Daoy (cell line): ENCODE data around the gene NELL1. TPM values are rescaled to one million over a fixed set of nuclear protein-coding genes. Genes with fewer than 3 reads are reported as not detected.

Experiments
- DNase-seq: peaks from one replicate; pipeline ENCODE4 v3.0.0-alpha.2; 2015; ENCODE audit warnings: low read depth
- total RNA-seq: library from RNA; depleted of rRNA; stranded (reverse); fragments of >200 nt; shearing (Covaris generic); gene quantifications from 2 replicates; pipeline ENCODE4 v1.2.3, GENCODE V29; 2014

NELL1 gene
- total RNA-seq, 1 experiment from 2014 or later = not detected

DNA sequence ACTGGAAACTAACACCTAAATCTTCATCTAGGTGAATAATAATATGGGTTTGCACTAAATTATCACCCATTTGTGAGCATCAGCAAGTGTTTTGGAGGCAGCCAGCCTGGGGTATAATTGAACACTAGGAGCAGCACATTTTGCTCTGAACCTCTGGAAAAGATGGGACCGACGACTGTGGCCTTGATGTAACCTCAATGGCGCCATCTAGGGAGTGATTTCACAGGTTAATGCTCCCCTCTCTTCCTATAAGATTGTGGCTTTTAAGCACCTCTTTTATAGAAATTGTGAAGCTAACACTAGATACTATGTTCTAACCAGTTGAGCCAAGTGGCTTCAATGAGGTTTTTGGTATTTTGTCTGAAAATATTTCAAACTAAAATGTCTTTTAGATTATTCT is 203.7 kb downstream of the NELL1 start:
- DNase-seq = no peak

DNA sequence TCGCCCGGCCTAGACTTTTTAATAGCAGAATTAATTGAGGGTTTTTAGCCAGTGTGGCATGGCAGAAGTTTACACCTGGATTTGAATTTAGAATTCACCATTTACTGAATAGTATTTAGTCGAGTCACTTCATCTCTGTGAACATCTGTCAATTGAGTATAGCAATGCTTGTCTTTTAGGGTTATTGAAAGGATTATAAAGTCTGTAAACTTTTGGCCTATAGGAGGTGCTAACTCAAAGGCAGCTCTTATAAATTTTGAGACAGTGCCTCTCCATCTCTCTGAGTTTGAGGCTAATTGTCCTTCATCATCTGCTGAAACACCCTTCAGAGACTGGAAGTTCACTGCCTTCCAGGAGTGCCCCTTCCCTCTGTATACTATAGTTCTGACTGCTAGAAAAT is 205.0 kb downstream of the NELL1 start:
- DNase-seq = no peak

DNA sequence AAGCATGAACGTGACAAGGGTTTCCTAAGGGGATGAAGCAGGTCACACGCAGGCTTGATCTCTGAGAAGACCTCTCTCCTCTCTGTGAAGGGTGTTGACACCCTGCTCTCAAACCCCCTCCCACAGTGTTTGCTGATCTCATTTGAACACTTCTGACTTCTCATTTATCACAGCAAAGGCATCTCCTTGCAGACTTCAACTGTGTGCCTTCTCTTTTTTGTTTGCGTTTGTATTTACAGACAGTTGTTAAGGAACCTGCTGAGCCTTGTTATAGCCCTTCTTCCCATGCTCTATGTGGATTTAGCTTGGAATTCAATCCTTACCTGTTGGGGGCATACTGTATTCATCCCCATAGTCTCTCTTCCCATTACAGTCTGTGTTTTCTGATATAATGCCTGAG is 206.5 kb downstream of the NELL1 start:
- no peak for DNase-seq

DNA sequence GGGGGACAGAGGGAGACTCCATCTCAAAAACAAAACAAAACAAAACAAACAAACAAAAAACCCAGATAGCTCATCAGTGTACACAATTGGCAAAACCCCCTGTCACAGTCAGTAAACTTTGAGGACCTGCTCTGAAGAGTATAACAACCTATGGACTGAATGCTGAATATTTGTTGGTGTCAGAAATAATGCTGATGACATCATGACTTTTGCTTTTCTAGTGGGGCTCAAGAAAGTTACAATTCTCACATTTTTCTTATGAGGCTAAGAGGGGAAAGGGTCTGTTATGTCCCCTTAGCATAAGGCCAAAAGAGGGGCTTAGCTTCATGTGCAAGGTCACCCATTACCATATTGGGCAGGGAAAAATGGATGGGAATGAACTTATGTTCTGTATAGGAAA is 207.4 kb downstream of the NELL1 start:
- no peak for DNase-seq

DNA sequence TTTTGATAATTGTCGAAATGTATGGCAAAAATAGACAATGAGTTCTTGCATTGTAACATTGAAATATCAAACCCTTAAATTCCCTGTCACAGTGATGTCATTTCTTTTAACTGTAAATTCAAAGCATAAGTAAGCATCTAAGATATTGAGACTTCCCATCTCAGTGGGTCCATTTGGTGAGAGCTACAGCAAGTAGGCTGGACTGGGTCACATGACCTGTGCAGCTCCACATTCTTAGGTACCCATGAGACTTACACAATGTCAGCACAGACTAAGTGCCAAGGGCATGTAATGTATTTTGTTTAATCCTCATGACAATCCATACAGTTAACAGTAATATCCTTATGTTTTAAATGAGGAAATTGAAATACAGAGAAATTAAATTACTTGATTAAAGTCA is 210.7 kb downstream of the NELL1 start:
- DNase-seq = no peak

DNA sequence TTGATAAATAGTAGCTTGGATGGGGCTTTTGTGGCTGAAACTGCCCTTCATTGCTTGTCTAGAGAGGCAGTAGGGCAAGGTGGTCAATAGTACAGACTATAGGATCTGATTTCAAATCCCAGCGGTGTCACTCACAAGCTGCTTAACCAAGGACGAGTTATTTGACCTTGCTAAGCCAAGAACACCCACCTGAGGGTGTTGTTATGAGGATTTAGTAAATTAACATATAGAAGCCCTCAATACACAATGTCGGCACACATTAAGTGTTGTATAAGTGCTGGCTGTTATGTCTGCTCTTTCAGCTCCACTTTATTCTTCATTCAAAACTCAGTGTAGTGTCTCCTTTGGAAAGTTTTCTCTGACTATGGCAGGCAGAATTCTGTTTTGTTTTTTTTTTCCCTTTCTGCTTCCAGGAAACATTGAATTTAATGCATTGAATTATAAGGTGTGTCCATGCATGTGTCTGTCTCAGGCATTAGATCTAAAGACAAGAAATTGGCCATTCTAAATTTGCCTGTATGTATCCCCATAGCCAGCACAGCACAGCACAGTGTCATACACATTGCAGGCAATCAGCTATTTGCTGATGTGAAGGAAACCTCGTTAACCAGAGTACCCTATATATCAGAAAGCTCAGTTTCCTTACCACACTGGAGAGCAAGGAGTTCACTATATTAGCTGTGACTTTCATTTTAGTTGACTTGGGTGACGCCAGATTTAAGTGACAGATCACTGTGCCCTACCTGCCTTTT is 212.1 kb downstream of the NELL1 start:
- DNase-seq = no peak

DNA sequence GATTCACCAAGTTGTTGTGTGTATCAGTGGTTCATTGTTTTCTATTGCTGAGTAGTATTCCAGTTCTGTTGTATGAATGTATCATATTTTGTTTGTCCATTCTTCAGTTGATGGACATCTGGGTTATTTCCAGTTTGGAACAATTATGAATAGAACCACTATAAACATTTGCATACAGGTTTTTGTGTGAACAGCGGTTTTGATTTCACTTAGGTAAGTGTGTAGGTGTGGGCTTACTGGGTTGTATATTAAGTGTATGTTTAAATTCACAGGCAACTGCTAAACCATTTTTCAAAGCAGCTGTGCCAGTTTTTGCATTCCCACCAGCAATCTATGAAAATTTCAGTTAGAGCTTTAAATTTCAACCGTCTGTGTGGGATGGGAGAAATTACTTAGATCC is 217.8 kb downstream of the NELL1 start:
- DNase-seq = no peak

DNA sequence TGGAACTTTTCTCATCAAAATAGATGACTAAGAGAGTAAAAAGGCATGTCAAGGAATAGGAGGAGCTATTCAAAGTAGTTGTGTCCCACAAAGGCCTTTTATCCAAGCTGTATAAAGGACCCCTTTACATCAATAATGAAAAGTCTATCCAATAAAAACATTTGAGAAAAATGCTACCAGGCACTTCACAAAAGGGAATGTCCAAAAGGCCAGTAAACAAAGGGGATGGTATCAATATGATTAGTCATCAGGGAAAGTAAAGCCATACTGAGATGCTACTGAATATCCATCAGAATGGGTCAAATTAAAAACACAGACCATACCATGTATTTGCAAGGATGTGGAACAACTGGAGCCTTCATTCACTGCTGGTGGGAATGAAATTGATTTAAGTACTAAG is 224.9 kb downstream of the NELL1 start:
- no peak for DNase-seq

DNA sequence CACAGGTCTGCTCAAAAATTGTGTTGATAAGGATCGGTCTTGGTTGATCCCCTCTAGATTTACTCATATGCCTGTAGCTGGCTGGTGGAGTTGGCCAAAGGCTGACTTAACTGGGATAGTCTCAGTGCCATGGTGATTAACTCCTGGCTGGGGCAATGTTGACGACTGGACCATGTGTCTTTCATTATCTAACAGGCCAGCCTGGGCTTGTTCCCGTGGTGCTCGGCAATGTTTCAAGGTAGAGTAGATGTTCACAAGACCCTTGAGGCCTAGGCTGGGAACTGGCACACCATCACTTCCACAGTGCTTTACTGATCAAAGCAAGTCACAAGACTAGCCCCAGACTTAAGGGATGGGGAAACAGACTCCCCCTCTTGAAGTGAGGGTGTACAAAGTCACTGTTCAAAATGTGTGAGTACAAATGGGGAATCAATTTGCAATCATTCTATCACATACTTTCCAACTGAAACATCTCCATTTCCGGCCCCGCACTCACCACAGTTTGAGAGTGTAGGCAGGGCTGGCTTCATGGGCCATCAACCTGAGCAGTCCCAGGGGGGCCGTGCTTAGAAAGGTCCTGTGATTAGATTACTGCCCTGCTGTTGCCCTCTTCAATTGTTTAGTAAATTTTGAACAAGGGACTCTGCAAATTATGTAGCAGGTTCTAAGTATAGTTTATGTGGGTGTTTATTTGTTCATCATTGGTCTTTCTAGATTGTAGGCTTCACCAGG is 240.8 kb downstream of the NELL1 start:
- no peak for DNase-seq

DNA sequence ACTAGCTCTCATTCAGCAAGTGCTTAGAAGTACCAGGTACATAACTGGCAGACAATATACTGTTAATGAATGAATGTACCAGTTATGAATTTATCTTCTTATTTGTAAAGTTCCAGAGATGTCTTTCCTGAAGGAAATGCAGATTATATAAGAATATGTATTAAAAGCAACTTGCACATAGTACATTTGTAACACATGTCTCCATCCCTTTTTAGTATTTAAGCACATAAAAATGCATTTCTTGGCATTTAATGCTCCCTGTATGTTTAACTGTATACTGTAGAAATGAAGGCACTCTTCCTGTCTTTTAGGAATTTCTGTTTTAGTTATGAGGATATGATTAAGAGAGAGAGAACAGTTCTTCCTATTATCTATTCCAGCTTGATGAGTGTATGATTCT is 241.3 kb downstream of the NELL1 start:
- DNase-seq = no peak

DNA sequence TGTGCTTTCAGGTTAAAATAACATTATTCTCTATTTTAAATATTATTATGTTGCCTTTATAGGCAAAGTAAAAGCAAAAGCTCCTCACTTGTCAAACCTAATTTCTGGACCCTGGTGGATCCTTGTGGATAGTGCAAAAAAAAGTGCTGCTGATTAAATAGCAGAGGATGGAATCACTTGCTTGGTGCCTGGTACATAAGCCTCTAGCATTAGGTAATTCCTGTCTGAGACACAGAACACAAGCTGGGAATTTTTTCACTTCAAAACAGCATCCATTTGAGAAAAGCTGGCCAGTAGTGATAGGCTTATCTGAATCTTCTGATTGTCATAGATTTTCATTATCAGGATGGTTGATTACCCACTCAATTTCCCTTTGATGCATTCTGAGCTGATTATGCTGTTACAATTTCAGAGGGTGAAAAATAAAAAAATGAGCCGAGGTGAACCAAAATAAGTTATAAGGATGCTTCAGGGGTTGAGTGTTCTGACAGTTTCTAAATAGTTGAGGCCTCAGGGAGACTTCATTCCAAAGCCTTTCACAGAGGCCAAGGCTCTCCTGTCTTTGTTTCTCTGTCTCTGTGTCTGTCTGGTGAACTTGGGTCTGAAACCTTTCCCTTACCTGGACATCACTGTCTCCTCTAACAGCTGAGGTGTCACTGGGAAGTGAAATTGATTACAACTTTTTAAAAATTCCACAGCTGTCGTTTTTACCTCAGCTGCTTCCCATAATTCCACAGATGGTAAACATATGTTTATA is 242.9 kb downstream of the NELL1 start:
- no peak for DNase-seq

DNA sequence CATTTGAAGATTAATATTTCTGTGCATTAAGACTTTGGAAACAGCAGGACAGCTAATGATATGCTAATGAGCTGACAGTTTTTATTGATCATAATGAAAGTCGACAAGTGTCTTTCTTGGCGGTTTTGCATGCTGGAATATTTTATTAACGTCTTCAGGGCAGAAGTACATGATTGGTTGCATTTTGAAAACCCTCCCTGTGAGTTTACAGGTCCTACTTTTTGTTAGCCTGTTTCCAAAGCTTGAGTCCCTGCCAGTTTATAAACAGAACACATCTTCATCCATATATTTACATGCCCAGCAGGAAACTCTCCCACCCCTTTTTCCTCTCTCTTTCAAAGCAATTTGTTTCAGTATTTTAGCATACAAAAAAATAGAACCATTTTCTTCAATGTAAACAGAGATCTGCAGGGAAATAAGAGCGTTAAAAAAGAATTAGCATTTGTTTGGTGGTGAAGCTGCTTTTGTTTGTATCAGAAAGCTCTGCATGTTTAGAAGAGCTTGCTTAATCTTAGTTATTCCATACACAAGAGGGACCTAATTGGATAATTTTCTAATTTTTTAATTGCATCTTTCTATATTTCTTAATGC is 243.6 kb downstream of the NELL1 start:
- DNase-seq = no peak

DNA sequence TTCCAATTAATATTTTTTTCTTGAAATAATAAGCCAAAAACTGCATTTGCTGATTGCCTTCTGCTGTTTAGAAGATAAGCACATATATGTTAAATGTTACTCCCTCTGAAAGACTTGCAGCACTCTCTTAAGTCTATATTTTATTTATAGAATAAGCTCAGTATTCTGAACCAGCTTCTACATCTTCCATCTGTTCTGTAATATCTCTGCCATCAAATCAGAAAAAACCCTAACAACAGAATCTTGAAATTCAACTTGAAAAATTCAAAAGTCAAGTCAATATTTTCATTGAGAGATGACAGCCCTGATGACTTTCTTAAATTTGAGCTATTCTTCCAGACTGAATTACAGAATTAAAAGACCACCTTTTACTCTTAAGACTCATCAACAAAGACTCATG is 247.9 kb downstream of the NELL1 start:
- DNase-seq = no peak

DNA sequence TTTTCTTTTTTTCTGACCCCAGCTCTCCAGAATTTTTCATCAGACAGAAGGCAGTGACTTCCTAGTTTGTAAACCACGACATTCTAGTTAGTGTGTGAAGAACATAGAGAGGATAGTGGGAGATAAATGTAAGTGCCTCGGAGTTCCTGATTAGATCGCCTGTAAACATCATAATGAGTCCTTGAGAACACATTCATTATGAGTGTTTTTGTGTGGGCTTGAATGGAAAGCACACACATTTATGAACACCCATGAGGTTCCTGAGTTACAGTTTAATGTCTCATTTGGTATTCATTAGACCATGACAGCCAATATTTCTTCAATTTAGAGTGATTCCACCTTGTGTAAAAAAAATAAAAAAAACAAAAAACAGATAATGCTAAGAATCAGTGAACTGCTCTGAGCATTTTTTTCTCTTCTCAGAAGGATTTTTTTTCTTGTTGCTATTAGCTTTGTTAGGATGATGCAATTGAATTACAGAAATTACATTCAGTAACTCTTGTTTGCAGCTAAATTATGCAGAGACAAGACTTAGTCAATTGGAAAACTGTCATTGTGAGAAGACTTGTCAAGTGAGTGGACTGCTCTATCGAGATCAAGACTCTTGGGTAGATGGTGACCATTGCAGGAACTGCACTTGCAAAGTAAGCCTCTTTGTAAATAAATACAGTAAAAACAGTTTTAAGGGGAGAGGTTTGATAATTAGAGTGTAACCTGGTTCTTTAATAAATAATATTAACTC is 257.6 kb downstream of the NELL1 start:
- no peak for DNase-seq

DNA sequence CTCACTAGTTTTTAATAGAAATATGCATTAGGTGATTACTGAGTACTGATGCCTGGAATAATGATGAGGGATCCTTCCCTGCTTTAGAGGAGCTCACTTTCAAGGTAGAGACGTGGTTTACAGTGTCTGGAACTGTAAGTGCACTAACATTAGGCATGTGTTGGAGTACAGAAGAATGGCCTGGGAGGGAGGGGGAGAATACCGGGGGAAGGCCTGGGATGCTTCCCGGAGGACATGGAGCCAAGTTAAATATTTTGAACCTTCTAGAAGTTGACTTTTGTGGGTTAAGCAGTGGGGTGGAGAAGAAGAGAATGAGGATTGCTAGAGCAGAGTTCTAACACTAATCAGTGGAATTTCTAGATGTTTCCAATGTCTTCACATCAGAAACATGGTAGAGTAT is 261.6 kb downstream of the NELL1 start:
- no peak for DNase-seq

DNA sequence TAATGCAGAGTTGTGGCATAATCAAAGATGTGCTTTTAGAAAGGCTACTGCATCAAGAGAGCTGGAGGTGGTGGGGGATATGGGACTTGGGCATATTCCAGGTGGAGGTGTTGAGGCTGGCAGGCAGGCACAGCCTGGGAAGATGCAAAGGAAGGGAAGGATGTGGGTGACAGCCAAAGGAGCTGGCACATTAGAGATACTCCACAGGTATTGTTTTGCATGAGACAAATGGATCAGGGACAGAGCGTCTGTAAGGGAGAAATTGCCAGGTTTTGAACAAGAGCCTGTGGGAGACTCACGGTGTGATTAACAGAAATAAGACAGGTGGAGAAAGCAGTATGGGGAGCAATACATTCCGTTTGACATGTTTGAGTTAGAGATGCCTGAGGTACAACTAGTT is 263.7 kb downstream of the NELL1 start:
- DNase-seq = no peak

DNA sequence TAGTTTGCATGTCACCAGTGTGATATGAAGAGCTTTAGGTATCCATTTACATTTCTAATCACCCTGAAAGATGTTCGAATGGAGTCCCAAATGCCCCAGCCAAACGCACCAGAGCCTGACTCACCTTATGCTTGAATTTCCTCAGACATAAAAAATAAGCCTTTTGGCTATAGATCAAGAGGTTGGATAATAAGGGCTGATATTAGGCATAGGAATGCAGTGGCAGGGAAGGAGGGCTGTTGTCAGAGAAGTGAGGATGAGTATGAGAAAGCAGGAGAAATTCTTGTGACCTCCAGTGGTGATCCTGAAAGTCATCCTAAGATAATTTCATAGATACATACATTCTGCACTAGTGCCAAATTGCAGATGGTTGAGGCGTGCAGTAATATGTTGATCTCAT is 264.6 kb downstream of the NELL1 start:
- no peak for DNase-seq

DNA sequence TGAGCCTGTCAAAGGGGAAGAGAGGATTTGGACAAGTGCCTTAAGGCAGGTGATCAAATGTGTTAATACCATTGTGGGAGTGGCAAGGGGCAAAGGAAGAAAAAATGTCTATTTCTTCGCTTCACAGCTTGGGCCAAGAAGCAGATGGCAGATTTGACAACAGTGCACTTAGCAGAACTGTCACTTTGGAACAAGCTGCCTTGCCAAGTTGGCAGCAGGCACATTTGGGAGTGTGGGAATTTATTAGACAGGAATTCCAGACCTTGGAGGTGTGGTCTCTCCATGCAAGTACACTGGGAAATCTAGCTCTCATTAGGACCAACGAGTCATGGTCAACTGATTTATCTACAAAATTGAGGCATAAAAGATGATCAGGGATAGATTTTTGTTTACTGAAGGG is 265.1 kb downstream of the NELL1 start:
- DNase-seq = no peak

DNA sequence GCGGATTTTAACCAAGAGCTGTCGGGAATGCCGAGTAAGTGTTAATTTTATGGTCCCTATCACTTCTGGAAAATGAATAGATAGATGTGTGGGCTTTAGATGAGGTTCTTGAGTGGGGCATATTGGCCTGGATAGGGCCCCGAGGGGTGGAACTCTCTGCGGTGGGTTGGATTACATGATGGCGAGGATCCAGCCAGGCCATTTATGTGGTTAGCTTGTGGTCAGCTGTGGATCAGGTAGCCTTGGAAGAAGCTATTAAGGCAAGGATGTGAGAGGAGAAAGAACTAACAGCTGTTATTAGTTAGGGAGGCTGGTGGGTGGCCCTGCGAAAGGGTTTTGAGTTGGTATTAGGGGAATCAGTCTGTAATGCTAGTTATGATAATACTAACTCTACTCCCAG is 268.4 kb downstream of the NELL1 start:
- DNase-seq = no peak

DNA sequence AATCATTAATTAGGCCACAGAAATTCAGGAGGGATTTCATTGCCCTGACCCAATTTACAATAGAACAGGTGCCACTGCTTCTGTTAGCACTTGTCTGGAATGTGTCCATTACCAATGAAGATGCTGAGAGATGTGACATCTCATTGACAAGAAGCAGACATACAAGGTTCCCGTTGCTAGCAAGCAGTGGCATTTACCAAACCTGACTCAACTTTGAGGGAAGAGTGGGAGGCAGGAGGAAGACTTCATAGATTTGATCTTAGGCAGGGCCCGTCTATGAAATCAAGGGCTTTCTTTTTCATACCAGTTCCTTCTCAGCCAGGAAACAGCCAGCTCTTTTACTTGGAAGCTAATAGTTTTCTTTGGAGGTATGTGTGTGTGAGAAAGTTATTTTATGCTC is 280.2 kb downstream of the NELL1 start:
- DNase-seq = no peak

DNA sequence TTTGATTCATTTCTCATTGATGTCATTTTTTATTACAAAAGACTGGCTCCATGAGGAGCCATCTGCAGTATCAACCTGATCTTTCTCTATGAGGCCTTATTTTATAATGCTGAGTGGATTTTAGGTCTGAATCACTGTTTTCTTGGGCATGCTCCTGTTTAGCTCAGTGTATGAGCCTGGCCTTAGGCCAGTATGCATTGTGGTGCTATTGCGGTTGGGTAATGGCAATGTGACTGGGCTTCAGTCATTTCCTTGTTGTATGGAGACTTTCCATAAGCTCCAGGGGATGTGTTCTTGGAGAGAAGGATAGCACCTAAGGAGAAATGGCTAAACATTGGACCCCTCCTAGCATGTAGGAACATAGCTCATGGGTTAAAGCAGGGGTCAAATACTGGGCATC is 293.2 kb downstream of the NELL1 start:
- DNase-seq = no peak

DNA sequence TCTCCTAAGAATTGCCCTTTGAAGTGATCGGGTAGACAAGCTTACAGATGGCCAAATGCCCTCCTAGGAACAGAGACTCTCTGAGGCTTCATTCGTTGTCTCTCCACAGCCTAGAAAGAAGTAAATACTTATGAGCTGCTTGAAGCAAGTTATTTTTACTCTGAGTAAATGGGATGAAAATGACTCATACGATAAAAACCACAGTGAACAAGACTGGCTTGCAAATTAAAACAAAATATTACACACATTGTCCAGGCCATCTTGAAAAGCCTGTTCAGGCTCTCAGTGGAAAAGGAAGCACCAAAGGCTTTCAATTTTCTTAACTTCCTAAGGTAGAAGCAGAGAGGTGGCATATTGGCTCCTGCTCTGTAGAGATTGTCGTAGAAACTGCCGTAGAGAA is 294.2 kb downstream of the NELL1 start:
- DNase-seq = no peak
